GM12874 (cell line): ENCODE data around the gene SPG11.

Experiments used
- CTCF ChIP-seq: IDR thresholded peaks from 2 replicates; pipeline ENCODE4 v1.5.1; 2011; ENCODE audit warnings: low read depth, mild to moderate bottlenecking, control low read depth, low read length, moderate library complexity; ENCODE audit not compliant: insufficient read depth

Gene SPG11

GRCh38 chr15:44620081-44620480 is 43.4 kb downstream of the SPG11 start:
- no peak for TF ChIP-seq CTCF

GRCh38 chr15:44616974-44617373 is 46.5 kb downstream of the SPG11 start:
- TF ChIP-seq CTCF, result no peak

- TF ChIP-seq CTCF, result no peak
These were observed 56.7 kb downstream of the SPG11 start for GRCh38 chr15:44606740-44607139.

- no peak for TF ChIP-seq CTCF
These were observed 60.3 kb downstream of the SPG11 start for GRCh38 chr15:44603126-44603525.

- no peak for TF ChIP-seq CTCF
These were observed 64.6 kb downstream of the SPG11 start for GRCh38 chr15:44598892-44599291.

GRCh38 chr15:44598066-44598465 is 65.4 kb downstream of the SPG11 start:
- TF ChIP-seq CTCF, result no peak

- no peak for TF ChIP-seq CTCF
These were observed 66.9 kb downstream of the SPG11 start for GRCh38 chr15:44596511-44597010.
